CD4-positive, alpha-beta T cell (primary cell): Measurements from ENCODE around the gene PRKN. TPM values are rescaled to one million over a fixed set of nuclear protein-coding genes. Genes with fewer than 3 reads are reported as not detected.

Experiments used
- ATAC-seq: fragments of 200-7000 bp; cut with Tn5 transposase; one replicate; pipeline ENCODE4 v1.10.0; 2022; ENCODE audit warnings: mild to moderate bottlenecking; ENCODE audit not compliant: poor library complexity
- CTCF ChIA-PET: fragments of 350-600 bp; sonication (Branson Sonifier 250); formaldehyde crosslinking; loops from one replicate; lab custom pipeline; 2021; ENCODE audit warnings: antibody characterized with exemption, inconsistent platforms; lab: Charles Lee
- POLR2A ChIA-PET: fragments of 350-600 bp; sonication (Branson Sonifier 250); formaldehyde crosslinking; loops from one replicate; lab custom pipeline; 2021; ENCODE audit warnings: antibody characterized with exemption, inconsistent platforms; lab: Charles Lee
- DNase-seq, 14 experiments: peaks; one replicate each; pipeline ENCODE4 v3.0.0-alpha.2; 2013 to 2020; ENCODE audit warnings: mixed read lengths in 2 of 14
- H3K27ac ChIP-seq, 2 donors: one replicate each; pipeline versions ENCODE4 v1.5.1 to v1.7.0; 2013; ENCODE audit warnings: low read length in 2 of 2, low read depth in 1 of 2, mild to moderate bottlenecking in 1 of 2
- H3K27me3 ChIP-seq, 2 experiments: 1 replicate in 1 of 2; 2 replicates in 1 of 2; pipeline versions ENCODE4 v1.6.1 to v1.7.0; 2013; ENCODE audit warnings: low read length in 2 of 2, control low read depth in 1 of 2, mild to moderate bottlenecking in 1 of 2, moderate library complexity in 1 of 2; ENCODE audit not compliant: insufficient read depth in 2 of 2, control insufficient read depth in 1 of 2
- H3K36me3 ChIP-seq: one replicate; pipeline ENCODE4 v1.6.1; 2013; ENCODE audit warnings: low read length, control low read depth; ENCODE audit not compliant: insufficient read depth
- H3K4me1 ChIP-seq: one replicate; pipeline ENCODE4 v1.6.1; 2013; ENCODE audit warnings: low read length, control low read depth; ENCODE audit not compliant: insufficient read depth
- H3K4me3 ChIP-seq: one replicate; pipeline ENCODE4 v1.5.1; 2013; ENCODE audit warnings: mild to moderate bottlenecking, low read length, moderate library complexity
- H3K9me3 ChIP-seq, 2 experiments: 1 replicate in 1 of 2; 2 replicates in 1 of 2; pipeline versions ENCODE4 v1.6.1 to v1.7.0; 2013; ENCODE audit warnings: low read length in 2 of 2, mild to moderate bottlenecking in 2 of 2, control low read depth in 1 of 2, moderate library complexity in 1 of 2; ENCODE audit not compliant: control insufficient read depth in 1 of 2, insufficient read depth in 1 of 2
- H3K27ac Mint-ChIP-seq: one replicate; pipeline ENCODE4 v1.8.0; 2020; ENCODE audit warnings: mixed read lengths
- H3K27me3 Mint-ChIP-seq: one replicate; pipeline ENCODE4 v1.8.0; 2021; ENCODE audit warnings: mixed read lengths
- H3K36me3 Mint-ChIP-seq: one replicate; pipeline ENCODE4 v1.8.0; 2021; ENCODE audit warnings: low read depth, mixed read lengths
- H3K4me1 Mint-ChIP-seq: one replicate; pipeline ENCODE4 v1.8.0; 2021; ENCODE audit warnings: low read depth, mixed read lengths
- H3K4me3 Mint-ChIP-seq: one replicate; pipeline ENCODE4 v1.8.0; 2020; ENCODE audit warnings: mild to moderate bottlenecking, mixed read lengths
- H3K9me3 Mint-ChIP-seq: one replicate; pipeline ENCODE4 v1.8.0; 2020; ENCODE audit warnings: mixed read lengths
- intact Hi-C, 2 experiments: fragments of 100-400 bp; cut with DNase I in 1 of 2; cut with micrococcal nuclease in 1 of 2; formaldehyde crosslinking; loops; one replicate each; pipeline versions ENCODE4 v1.15.1 to v1.9.0; 2023 to 2025; cut with DNase I, micrococcal nuclease
- total RNA-seq, 174 experiments: library from RNA in 2 of 174; stranded (reverse) in 2 of 174; gene quantifications; one replicate each; pipeline ENCODE4 v1.2.3 and lab custom pipeline; 2021 to 2026
- TF ChIP-seq, protein P1 (sequence below): fragments of 200-600 bp; IDR thresholded peaks from one replicate; pipeline ENCODE4 v1.8.0; 2022; ENCODE audit warnings: antibody characterized with exemption, mild to moderate bottlenecking

The PRKN gene
- total RNA-seq, 2 experiments from 2014 or later, result 5.2 to 5.4 TPM

DNA sequence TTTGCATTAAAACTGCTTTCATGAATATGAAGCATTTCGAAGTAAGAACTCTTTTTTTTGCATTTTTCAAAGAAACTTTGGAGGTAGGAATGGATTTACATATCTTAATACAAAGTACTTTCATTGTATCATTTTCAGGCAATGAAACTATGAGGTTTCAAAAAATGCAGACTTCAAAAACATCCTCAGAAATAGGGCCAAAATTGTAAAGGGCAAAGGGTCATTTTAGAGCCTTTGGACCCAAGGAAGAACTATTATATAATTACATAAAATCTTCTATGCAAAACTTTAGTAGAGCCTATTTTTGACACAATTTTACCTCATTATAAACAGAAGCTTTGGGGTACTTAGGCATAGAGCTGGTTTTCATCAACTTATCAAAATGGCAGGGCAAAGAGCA is 4.9 kb downstream of the PRKN start:
- H3K4me3 Mint-ChIP-seq, result no peak overlapping the region
- TF ChIP-seq, protein P1, sequence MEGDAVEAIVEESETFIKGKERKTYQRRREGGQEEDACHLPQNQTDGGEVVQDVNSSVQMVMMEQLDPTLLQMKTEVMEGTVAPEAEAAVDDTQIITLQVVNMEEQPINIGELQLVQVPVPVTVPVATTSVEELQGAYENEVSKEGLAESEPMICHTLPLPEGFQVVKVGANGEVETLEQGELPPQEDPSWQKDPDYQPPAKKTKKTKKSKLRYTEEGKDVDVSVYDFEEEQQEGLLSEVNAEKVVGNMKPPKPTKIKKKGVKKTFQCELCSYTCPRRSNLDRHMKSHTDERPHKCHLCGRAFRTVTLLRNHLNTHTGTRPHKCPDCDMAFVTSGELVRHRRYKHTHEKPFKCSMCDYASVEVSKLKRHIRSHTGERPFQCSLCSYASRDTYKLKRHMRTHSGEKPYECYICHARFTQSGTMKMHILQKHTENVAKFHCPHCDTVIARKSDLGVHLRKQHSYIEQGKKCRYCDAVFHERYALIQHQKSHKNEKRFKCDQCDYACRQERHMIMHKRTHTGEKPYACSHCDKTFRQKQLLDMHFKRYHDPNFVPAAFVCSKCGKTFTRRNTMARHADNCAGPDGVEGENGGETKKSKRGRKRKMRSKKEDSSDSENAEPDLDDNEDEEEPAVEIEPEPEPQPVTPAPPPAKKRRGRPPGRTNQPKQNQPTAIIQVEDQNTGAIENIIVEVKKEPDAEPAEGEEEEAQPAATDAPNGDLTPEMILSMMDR, result no peak
- Histone ChIP-seq H3K4me1 (peaks cover 6% of the 10 kb centered on the region), H3K4me3 (no peak overlapping the region), H3K27me3 (no peaks in the 10 kb centered on the region), H3K27ac (no peak overlapping the region), H3K36me3 (no peaks in the 10 kb centered on the region), H3K9me3 (peaks cover 0 to 5% of the 10 kb centered on the region in 2 experiments)
- H3K4me1 Mint-ChIP-seq, result peaks cover 9% of the 10 kb centered on the region
- intact Hi-C loops, result loop anchor here in 1 of 2 experiments (10.0 kb wide), 1 partner anchor 692 kb away; the partner anchor contains the start of gene QKI
- no peaks in the 10 kb centered on the region for H3K36me3 Mint-ChIP-seq
- no peaks in the 10 kb centered on the region for H3K27me3 Mint-ChIP-seq
- no peak overlapping the region for H3K27ac Mint-ChIP-seq
- POLR2A ChIA-PET, result no interaction called here
- H3K9me3 Mint-ChIP-seq, result peaks cover 3% of the 10 kb centered on the region
- DNase-seq (no peak), ATAC-seq (no peak)
- CTCF ChIA-PET, result no interaction called here

DNA sequence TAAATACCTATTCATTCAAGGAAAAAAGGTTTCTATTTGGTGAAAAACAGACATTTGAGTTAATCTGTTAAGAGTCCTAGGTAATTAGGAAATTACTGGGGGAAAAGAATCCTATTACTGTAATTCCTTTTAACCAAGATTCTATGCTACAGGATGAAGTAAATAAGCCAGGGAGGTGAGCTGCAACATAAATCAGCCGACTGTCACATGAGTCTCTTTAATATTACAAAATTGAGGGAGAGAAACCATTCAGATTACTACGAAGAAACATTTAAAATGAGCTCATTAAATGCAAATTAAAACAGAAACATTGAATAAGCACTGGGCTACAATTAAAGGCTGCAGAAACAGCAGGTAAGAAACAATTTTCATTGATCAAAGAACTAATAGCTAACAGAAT is 5.3 kb downstream of the PRKN start:
- H3K27ac ChIP-seq, result no peak overlapping the region
- DNase-seq, result no peak
- peaks cover 6% of the 10 kb centered on the region for H3K4me1 ChIP-seq
- Mint-ChIP-seq H3K9me3 (peaks cover 3% of the 10 kb centered on the region), H3K36me3 (no peaks in the 10 kb centered on the region), H3K27ac (no peak overlapping the region), H3K4me1 (peaks cover 9% of the 10 kb centered on the region), H3K27me3 (no peaks in the 10 kb centered on the region), H3K4me3 (no peak overlapping the region)
- no peaks in the 10 kb centered on the region for H3K36me3 ChIP-seq
- ChIA-PET CTCF (no interaction called here), POLR2A (no interaction called here)
- no peaks in the 10 kb centered on the region for H3K27me3 ChIP-seq
- H3K9me3 ChIP-seq, result peaks cover 0 to 5% of the 10 kb centered on the region in 2 experiments
- ATAC-seq, result no peak
- no peak overlapping the region for H3K4me3 ChIP-seq
- TF ChIP-seq, protein P1, result no peak
- intact Hi-C loops, result loop anchor here in 1 of 2 experiments (10.0 kb wide), 1 partner anchor 693 kb away; the partner anchor contains the start of gene QKI

DNA sequence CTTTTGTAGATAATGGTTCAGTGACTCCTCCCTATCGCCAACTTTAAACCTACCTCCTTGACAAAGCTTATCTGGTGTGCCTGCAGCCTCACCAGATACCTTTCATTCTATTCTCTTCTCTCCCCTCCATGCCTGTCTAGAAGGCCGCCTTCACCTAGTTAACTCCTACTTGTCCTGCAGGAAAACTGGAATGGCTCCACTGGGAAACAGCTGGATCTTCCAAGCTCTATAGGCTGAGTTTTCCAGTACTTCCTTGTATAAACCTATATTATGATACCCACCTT is 6.2 kb downstream of the PRKN start:
- Histone ChIP-seq H3K36me3 (no peaks in the 10 kb centered on the region), H3K27ac (no peak overlapping the region), H3K4me1 (no peaks in the 10 kb centered on the region), H3K9me3 (peaks cover 0 to 12% of the 10 kb centered on the region in 2 experiments), H3K4me3 (no peak overlapping the region), H3K27me3 (no peaks in the 10 kb centered on the region)
- Mint-ChIP-seq H3K27ac (no peak overlapping the region), H3K4me3 (no peak overlapping the region), H3K27me3 (no peaks in the 10 kb centered on the region), H3K4me1 (peaks cover under 1% of the 10 kb centered on the region), H3K36me3 (no peaks in the 10 kb centered on the region), H3K9me3 (peaks cover 3% of the 10 kb centered on the region)
- no peak for ATAC-seq
- TF ChIP-seq, protein P1, result no peak
- DNase-seq, result no peak
- ChIA-PET CTCF (no interaction called here), POLR2A (no interaction called here)
- intact Hi-C loops, result loop anchor here in 1 of 2 experiments (10.0 kb wide), 1 partner anchor 693 kb away; the partner anchor contains the start of gene QKI
